Measurements from ENCODE around the gene TRAK2.

TRAK2 gene

DNA sequence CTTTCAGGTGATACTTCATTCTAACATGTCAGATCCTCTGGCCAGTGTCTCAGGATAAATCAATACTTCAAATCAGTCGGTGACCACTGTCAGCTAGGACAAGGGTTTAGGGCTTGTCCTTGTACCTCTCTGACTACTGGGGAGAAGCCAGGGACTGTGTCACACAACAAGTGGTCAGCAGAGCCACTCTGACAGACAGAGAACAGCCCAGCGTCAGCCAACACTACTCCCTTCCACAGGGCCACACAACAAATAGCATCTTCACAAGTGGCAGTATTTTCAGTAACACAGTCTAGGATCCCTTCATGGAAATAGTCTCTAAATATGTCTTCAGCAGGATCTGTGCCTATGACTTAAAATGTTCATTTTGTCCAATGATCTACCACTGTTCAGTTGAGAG, 108.3 kb downstream of the TRAK2 start:
- no peak overlapping the region for H3K27ac ChIP-seq
- TF ChIP-seq ZFX (IDR thresholded peaks at IDR 0.05): no peak
- TF ChIP-seq, protein P1, sequence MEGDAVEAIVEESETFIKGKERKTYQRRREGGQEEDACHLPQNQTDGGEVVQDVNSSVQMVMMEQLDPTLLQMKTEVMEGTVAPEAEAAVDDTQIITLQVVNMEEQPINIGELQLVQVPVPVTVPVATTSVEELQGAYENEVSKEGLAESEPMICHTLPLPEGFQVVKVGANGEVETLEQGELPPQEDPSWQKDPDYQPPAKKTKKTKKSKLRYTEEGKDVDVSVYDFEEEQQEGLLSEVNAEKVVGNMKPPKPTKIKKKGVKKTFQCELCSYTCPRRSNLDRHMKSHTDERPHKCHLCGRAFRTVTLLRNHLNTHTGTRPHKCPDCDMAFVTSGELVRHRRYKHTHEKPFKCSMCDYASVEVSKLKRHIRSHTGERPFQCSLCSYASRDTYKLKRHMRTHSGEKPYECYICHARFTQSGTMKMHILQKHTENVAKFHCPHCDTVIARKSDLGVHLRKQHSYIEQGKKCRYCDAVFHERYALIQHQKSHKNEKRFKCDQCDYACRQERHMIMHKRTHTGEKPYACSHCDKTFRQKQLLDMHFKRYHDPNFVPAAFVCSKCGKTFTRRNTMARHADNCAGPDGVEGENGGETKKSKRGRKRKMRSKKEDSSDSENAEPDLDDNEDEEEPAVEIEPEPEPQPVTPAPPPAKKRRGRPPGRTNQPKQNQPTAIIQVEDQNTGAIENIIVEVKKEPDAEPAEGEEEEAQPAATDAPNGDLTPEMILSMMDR (conservative IDR thresholded peaks at IDR 0.05): no peak

- H3K27ac ChIP-seq: no peak overlapping the region
- no peak for TF ChIP-seq ZFX (IDR thresholded peaks at IDR 0.05)
- TF ChIP-seq, protein P1 (conservative IDR thresholded peaks at IDR 0.05): no peak
Observed at GRCh38 chr2:201329409-201329808, 121.8 kb downstream of the TRAK2 start.

GRCh38 chr2:201327678-201328077, 123.6 kb downstream of the TRAK2 start:
- TF ChIP-seq, protein P1 (conservative IDR thresholded peaks at IDR 0.05): no peak
- no peak for TF ChIP-seq ZFX (IDR thresholded peaks at IDR 0.05)
- no peak overlapping the region for H3K27ac ChIP-seq

All from C4-2B (cell line).